ENCODE measurements around the gene SNAP29.

SNAP29 gene

DNA sequence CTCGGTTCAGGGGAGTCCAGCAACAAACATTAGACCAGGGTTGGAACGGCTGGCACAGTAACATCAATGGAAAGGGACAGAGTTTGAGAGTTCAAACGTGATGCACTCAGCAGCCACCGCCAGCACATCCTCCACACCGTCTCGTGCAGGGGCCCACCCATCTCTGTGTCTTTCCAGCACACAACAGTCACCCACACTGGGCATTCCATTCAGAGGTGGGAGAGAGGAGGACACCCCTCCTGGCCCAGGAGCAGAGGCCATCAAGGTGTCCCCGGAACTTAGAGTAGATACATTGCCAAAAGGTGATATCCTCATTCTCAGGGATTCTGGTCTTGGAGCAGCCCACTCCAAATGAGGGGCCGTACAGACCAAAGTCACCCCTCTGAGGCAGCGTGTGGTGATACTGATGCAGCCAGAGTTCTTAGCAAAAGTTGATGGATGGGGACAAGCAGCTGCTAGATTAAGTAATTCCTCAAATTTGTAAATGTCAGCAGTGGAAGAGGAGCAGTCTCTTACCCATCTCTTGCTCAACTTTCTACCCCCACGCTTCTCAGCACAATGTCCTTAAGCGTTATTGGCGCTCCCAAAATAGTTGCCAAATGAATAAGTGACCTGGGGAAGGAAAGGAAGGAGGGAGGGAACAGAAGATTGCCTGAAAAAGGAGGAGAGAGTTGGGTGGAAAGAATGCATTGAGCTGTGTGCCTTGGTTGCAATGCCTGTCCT is 5.5 kb downstream of the SNAP29 start:
- Histone ChIP-seq H3K4me2 (ENCODE audit: low read length) (no peak overlapping the region), H3K9me3 (ENCODE audit: control insufficient read depth, low read length) (no peaks in the 10 kb centered on the region), H3K27me3 (ENCODE audit: control insufficient read depth, insufficient read depth, low read length) (no peaks in the 10 kb centered on the region), H3K4me1 (no peaks in the 10 kb centered on the region), H2AFZ (no peak overlapping the region), H3K27ac (no peak overlapping the region), H3K4me3 (ENCODE audit: low read depth, low read length) (no peak overlapping the region), H3K36me3 (ENCODE audit: control insufficient read depth, insufficient read depth, low read length) (no peaks in the 10 kb centered on the region), H3K9ac (no peak overlapping the region), H3K79me2 (no peaks in the 10 kb centered on the region)
- TF ChIP-seq, protein P1, sequence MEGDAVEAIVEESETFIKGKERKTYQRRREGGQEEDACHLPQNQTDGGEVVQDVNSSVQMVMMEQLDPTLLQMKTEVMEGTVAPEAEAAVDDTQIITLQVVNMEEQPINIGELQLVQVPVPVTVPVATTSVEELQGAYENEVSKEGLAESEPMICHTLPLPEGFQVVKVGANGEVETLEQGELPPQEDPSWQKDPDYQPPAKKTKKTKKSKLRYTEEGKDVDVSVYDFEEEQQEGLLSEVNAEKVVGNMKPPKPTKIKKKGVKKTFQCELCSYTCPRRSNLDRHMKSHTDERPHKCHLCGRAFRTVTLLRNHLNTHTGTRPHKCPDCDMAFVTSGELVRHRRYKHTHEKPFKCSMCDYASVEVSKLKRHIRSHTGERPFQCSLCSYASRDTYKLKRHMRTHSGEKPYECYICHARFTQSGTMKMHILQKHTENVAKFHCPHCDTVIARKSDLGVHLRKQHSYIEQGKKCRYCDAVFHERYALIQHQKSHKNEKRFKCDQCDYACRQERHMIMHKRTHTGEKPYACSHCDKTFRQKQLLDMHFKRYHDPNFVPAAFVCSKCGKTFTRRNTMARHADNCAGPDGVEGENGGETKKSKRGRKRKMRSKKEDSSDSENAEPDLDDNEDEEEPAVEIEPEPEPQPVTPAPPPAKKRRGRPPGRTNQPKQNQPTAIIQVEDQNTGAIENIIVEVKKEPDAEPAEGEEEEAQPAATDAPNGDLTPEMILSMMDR (IDR thresholded peaks at IDR 0.05) = no peak

DNA sequence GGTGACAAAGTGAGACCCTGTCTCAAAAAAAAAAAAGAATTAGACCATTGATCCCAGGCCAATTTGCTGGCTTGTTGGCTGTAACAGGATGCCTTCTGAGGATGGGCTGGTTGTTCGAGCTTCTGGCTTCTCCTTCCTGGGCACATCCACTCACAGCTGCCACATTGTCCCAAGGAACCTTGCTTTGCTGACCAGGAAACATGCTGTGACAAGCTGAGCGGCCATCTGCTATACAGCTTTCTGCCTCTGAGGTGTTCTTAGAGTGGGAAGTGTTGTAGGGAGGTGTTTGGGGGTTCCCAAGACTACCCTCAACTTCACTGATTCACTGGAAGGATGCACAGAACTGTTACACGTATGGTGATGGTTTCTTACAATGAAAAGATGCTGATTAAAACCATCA is 6.5 kb downstream of the SNAP29 start:
- Histone ChIP-seq H3K9ac (no peak overlapping the region), H3K36me3 (ENCODE audit: control insufficient read depth, insufficient read depth, low read length) (no peaks in the 10 kb centered on the region), H3K9me3 (ENCODE audit: control insufficient read depth, low read length) (no peaks in the 10 kb centered on the region), H3K79me2 (no peaks in the 10 kb centered on the region), H3K4me3 (ENCODE audit: low read depth, low read length) (no peak overlapping the region), H3K27ac (no peak overlapping the region), H3K4me2 (ENCODE audit: low read length) (no peak overlapping the region), H3K27me3 (ENCODE audit: control insufficient read depth, insufficient read depth, low read length) (no peaks in the 10 kb centered on the region), H3K4me1 (no peaks in the 10 kb centered on the region), H2AFZ (no peak overlapping the region)
- TF ChIP-seq, protein P1 (IDR thresholded peaks at IDR 0.05) = no peak

DNA sequence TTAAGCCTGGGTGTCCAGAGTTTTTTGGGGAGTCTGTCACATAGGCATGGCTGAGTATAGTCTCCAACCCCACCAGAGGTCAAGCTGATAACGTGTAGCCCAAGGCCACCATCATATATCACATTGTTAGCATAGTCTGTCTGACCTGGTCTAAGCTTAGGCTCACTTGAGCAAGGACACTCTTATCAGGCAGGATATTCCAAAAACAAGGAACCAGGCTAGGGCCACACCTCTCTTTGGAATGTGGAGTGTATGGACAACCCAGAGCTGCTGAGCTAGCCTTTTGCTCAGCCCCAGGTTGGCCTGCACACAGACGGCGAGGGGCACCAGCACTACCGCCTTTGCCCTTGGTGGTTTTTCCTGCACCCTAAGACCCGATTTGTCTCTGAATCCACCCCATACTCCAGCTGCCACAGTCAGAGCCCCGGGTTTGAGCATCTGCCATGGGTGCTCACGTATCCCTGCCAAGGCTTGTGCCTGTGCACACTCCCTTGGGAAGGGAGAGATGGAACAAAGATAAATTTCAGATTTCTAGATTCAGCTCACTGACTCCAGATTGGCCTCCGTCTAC is 7.2 kb downstream of the SNAP29 start:
- no peak overlapping the region for H3K4me2 ChIP-seq (ENCODE audit: low read length)
- TF ChIP-seq, protein P1 (IDR thresholded peaks at IDR 0.05) = no peak

DNA sequence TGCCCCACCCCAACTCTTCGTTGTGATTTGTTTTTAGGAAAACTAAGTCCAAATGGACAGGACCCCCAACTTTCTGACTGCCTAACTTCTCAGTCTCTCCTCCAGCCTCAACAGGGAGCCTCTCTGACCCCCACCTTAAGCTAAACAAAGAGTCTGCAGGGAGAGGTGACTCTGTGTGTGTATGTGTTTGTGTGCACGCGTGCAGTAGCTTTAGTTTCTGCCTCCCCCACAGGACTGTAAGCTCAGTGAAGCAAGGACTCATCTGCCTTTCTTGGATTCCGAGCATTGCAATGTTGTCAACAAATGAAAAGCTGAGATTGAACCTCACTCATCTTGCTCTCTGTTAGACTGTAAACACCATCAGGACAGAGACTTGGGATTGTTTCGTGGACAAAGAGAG is 7.9 kb downstream of the SNAP29 start:
- H2AFZ ChIP-seq = no peak overlapping the region
- H3K27me3 ChIP-seq (ENCODE audit: control insufficient read depth, insufficient read depth, low read length) = no peaks in the 10 kb centered on the region
- TF ChIP-seq, protein P1 (IDR thresholded peaks at IDR 0.05) = no peak
- H3K4me2 ChIP-seq (ENCODE audit: low read length) = no peak overlapping the region
- H3K9ac ChIP-seq = no peak overlapping the region
- H3K36me3 ChIP-seq (ENCODE audit: control insufficient read depth, insufficient read depth, low read length) = no peaks in the 10 kb centered on the region
- H3K27ac ChIP-seq = peak overlapping the region; percentile 74
- no peaks in the 10 kb centered on the region for H3K79me2 ChIP-seq
- no peak overlapping the region for H3K4me3 ChIP-seq (ENCODE audit: low read depth, low read length)
- no peaks in the 10 kb centered on the region for H3K9me3 ChIP-seq (ENCODE audit: control insufficient read depth, low read length)
- H3K4me1 ChIP-seq = no peaks in the 10 kb centered on the region

More for the DNA sequence above, 7.2 kb downstream of the SNAP29 start:
- Histone ChIP-seq H3K27me3 (ENCODE audit: control insufficient read depth, insufficient read depth, low read length) (no peaks in the 10 kb centered on the region), H2AFZ (no peak overlapping the region), H3K9ac (no peak overlapping the region), H3K36me3 (ENCODE audit: control insufficient read depth, insufficient read depth, low read length) (no peaks in the 10 kb centered on the region), H3K4me1 (no peaks in the 10 kb centered on the region), H3K9me3 (ENCODE audit: control insufficient read depth, low read length) (no peaks in the 10 kb centered on the region), H3K79me2 (no peaks in the 10 kb centered on the region), H3K4me3 (ENCODE audit: low read depth, low read length) (no peak overlapping the region), H3K27ac (no peak overlapping the region)

Measured in parathyroid adenoma (tissue), 2 donors.